HG03025 (cell line): Measurements from ENCODE around the gene PLCH2.
"Not testable (repeated sequence)": the region's sequence is repeated elsewhere in the genome, so short reads cannot be mapped to it uniquely, and the experiment has no call there.

ENCODE experiments used
- ATAC-seq: cut with Tn5 transposase; IDR thresholded peaks from one replicate; pipeline ENCODE4 v1.9.1; 2021; ENCODE audit warnings: mild to moderate bottlenecking, moderate library complexity; ENCODE audit not compliant: unreplicated experiment, low FRiP score

Gene PLCH2

GRCh38 chr1:2459102-2459753 lies 16.9 kb upstream of the PLCH2 start:
- ATAC-seq = not testable (repeated sequence)

GRCh38 chr1:2459757-2460156 lies 16.3 kb upstream of the PLCH2 start:
- ATAC-seq = no peak

GRCh38 chr1:2460203-2460602 lies 15.9 kb upstream of the PLCH2 start:
- no peak for ATAC-seq

GRCh38 chr1:2460996-2461751 lies 14.9 kb upstream of the PLCH2 start:
- ATAC-seq = no peak

- ATAC-seq = no peak
These were observed 13.3 kb upstream of the PLCH2 start for GRCh38 chr1:2462819-2463218.

- no peak for ATAC-seq
These were observed 12.7 kb upstream of the PLCH2 start for GRCh38 chr1:2463396-2463795.

- no peak for ATAC-seq
These were observed 10.5 kb upstream of the PLCH2 start for GRCh38 chr1:2465371-2466269.

- ATAC-seq = no peak
These were observed 9.8 kb upstream of the PLCH2 start for GRCh38 chr1:2466270-2466665.

GRCh38 chr1:2466958-2467554 lies 9.0 kb upstream of the PLCH2 start:
- no peak for ATAC-seq

- ATAC-seq = no peak
These were observed 8.0 kb upstream of the PLCH2 start for GRCh38 chr1:2468041-2468472.

GRCh38 chr1:2468540-2468939 lies 7.5 kb upstream of the PLCH2 start:
- no peak for ATAC-seq

- ATAC-seq = no peak
These were observed 6.8 kb upstream of the PLCH2 start for GRCh38 chr1:2469103-2469940.

- ATAC-seq = no peak
These were observed 5.6 kb upstream of the PLCH2 start for GRCh38 chr1:2470290-2471158.

GRCh38 chr1:2471159-2471471 lies 5.0 kb upstream of the PLCH2 start:
- no peak for ATAC-seq

GRCh38 chr1:2471587-2472001 lies 4.5 kb upstream of the PLCH2 start:
- ATAC-seq = no peak

GRCh38 chr1:2472109-2472508 lies 4.0 kb upstream of the PLCH2 start:
- ATAC-seq = no peak

GRCh38 chr1:2472561-2473177 lies 3.4 kb upstream of the PLCH2 start:
- no peak for ATAC-seq

GRCh38 chr1:2473198-2473597 lies 2.9 kb upstream of the PLCH2 start:
- ATAC-seq = no peak
